ENCODE measurements around the gene AADAT.

DNA sequence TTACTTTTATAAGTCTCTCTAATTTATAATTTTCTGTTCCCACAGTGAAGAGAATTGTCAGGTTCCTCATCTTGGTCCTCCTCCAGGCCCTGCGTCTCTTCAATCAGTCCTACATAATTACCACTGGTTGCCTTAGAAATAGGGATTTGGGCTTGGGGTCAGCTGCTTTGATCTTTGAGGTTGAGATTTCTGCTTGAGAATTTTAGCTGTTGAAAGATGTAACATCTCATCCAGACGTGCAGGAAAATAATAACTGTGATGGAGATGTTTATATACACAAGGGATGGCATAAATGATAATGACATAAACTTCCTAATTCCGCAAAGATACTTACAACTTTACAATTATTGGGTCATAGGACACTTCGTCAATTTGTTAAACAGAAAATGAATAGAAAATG, 30.3 kb downstream of the AADAT start:
- TF ChIP-seq, protein P1, sequence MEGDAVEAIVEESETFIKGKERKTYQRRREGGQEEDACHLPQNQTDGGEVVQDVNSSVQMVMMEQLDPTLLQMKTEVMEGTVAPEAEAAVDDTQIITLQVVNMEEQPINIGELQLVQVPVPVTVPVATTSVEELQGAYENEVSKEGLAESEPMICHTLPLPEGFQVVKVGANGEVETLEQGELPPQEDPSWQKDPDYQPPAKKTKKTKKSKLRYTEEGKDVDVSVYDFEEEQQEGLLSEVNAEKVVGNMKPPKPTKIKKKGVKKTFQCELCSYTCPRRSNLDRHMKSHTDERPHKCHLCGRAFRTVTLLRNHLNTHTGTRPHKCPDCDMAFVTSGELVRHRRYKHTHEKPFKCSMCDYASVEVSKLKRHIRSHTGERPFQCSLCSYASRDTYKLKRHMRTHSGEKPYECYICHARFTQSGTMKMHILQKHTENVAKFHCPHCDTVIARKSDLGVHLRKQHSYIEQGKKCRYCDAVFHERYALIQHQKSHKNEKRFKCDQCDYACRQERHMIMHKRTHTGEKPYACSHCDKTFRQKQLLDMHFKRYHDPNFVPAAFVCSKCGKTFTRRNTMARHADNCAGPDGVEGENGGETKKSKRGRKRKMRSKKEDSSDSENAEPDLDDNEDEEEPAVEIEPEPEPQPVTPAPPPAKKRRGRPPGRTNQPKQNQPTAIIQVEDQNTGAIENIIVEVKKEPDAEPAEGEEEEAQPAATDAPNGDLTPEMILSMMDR (IDR thresholded peaks at IDR 0.05) = no peak
- no peak for TF ChIP-seq POLR2A (IDR thresholded peaks at IDR 0.05)

Measured in body of pancreas (tissue), 4 donors.